HG02588 (cell line): ENCODE data around the gene CCDC142.
"Not testable (repeated sequence)": the region's sequence is repeated elsewhere in the genome, so short reads cannot be mapped to it uniquely, and the experiment has no call there.

ENCODE experiments used
- ATAC-seq: cut with Tn5 transposase; IDR thresholded peaks from one replicate; pipeline ENCODE4 v1.9.1; 2021; ENCODE audit warnings: mild to moderate bottlenecking, moderate library complexity; ENCODE audit not compliant: unreplicated experiment

The CCDC142 gene

DNA sequence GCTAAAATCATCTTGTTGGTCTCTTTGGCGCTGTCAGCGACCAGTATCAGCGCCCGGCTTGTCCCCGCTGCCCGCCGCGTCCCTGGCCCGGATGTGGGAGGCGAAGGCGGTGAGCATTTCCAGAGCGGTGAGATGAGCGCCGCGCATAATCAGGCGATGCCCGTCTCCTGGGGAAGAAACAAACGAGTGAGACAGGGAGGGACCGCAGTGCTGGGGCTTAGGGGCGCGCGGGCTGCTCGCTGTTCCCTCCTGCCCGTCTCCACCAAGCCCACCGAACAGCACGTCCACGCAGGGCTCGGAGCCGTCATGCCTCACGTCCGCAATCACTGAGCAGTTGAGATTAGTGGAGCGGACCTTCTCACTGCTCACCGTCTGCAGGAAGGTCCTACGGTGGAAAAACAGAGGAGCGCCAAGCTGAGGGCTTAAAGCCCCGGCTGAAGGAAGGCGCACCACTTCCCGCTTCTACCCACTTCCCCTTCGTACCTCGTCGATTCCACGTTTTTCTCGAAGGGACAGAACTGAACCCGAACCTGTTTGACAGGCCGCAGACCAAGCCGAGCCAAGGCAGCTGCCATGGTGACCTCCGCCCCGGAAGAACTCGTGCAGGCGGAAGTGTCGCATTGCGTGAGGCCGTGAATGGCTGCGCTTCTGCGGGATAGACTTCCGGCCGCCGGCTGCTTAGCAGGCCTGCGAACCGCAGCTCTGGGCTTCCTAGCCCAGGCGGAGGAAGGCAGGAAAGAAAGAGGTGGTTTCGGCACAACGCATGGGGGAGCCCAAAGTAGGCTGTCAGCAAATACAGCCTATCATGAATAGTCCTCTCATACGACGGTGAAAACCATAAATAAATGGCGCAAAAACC is 10.5 kb downstream of the CCDC142 start, which contains the start of gene MRPL53:
Gene MRPL53 (minus strand): TSS at position 595 of the 859 bp plus-strand sequence. CDS start 20 bp downstream, at position 575.
- peak; percentile 82 for ATAC-seq

DNA sequence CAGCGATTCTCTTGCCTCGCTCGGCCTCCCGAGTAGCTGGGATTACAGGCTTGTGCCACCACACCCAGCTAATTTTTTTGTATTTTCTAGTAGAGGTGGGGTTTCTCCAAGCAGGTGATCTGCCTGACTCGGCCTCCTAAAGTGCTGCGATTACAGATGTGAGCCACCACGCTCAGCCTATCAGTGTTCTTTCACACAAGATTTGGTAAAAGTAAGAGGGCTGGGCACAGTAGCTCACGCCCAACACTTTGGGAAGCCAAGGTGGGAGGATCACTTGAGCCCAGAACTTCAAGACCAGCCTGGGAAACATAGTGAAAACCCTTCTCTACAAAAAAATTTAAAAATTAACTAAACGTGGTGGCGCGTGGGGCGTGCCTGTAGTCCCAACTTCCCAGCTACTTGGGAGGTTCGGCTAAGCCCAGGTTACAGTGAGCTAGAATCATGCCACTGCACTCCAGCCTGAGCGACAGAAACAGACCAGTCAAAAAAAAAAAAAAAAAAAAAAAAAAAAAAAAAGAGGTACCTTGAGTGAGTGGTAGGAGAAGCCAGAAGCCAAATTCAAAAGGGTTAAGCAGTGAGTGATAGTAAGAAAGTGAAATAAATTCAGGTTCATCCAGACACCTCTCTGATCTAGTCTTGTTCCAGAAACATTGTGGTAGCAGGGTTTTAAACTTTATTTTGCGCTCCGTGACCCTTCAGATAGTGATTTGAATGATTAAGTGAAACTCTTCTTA is 11.3 kb downstream of the CCDC142 start:
- no peak for ATAC-seq

DNA sequence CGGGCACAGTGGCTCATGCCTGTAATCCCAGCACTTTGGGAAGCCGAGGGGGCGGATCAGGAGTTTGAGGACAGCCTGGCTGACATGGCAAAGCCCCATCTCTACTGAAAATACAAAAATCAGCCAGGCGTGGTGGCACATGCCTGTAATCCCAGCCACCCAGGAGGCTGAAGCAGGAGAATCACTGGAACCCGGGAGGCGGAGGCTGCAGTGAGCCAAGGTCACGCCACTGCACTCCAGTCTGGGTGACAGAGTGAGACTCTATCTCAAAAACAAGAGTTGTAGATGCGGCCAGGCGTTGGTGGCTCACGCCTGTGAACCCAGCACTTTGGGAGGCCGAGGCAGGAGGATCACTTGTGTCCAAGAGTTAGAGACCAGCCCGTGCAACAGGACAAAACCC is 12.1 kb downstream of the CCDC142 start:
- not testable (repeated sequence) for ATAC-seq

DNA sequence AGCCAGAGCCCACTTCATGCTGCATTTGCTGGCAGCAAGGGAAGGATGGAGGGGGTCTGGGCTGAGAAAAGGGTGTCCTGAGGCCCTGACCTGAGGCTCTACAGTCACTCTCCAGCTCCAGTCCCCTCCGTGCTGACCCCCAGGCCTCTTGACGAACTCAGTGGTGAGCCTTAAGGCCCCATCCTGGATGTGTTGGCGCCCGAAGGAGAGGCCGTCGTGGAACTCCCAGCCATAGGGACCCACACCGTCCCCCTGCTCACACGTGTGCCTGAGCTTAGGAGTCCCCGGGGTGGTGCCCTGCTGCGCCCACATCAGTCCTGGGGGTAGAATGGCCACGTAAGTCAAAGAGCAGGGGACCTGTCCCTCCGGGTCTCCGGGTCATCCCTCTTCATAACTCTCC is 18.4 kb downstream of the CCDC142 start:
- no peak for ATAC-seq

DNA sequence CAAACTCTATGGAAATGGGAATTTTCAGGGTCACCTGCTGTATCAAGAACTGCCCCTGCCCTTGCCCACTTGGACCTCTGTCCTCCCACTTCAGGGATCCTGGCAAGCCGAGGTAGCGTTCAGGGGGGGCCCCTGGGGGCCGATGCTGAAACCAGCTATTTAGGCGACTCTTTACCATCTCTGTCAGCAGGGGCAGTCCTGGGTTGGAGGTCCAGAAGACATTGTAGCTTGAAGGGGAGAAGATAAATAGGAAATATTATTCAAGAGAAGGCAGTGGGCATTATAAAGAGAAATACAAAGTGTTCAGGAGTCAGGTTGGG is 20.1 kb downstream of the CCDC142 start:
- ATAC-seq: no peak

DNA sequence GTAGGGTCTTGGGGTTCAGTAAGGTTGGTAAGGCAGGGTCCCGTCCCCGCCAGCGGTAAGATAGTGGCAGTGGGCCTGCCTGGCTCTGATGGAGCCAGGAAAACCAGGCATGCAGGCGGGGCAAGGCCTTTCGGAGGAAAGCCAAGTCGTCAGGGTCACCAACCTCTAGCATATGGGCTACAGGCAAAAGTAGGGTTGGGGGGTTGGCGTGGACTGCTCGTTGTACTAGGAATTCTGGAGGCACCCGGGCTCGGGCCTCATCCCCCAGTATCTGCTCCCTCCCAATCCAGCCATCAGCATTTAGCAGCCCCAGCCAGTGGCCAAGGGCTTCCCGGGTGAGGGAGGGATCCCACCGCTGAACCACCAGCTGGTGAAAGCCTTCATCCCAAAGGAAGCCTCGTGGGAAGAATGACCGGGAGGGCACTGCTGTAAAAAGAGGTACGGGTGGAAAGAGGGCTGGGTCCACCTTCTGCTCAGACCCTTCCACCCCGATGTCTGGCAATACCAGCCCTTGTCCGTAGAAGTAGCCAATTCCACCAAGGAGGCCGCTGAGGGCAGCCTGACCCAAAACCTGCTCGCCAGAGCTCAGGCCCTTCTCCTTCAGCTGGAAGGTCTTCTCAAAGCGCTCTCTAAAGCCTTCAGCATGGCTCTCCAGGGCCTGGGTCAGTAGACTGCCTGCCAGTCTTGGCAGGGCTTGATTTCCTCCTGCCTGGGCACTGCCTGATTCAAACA is 20.6 kb downstream of the CCDC142 start:
- ATAC-seq: no peak

DNA sequence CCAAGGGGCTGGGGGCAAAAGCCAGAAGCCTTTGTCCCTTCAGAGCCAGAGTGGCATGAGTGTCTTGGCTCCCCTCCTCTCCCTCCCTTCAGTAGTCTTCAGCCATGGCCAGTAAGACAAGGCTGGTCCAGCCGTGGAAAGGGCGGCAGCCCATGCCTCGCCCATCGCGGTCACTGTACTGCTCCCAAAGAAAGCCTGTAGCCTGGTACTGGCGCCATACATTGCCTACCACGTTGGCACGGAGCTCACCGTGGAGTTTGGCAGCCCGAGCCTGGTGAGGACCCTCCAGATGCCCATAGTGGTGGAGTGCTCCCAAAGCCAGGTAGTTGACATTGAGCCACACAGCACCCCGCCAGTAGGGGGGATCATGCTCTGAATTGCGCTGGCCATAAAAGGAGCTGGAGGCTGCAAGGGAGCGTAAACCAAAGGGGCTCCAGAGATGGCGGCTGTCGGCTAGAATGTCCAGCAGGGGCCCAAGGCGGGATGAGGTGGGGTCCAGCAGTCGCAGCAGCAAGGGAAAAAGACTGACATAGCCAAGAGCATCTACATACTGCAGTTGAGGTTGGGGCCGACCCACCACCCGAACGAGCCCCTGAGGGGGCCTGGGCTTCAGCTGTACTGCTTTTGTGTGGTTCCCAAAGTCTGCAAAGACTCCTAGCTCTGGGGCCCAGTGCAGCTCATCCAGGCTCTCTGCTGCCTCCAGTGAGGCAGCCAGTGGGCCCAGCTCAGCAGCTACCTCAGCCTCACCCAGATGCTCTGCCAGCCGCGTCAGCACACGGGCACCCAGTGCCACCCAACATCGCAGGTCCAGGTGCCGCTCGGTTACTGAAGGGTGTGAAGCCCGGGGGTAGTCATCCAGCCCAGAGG is 21.4 kb downstream of the CCDC142 start:
- no peak for ATAC-seq

DNA sequence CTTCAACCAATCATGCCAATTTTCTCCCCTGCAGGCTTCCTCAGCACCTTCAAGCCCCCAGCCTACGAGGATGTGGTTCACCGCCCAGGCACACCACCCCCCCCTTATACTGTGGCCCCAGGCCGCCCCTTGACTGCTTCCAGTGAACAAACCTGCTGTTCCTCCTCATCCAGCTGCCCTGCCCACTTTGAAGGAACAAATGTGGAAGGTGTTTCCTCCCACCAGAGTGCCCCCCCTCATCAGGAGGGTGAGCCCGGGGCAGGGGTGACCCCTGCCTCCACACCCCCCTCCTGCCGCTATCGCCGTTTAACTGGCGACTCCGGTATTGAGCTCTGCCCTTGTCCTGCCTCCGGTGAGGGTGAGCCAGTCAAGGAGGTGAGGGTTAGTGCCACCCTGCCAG is 22.6 kb downstream of the CCDC142 start:
- not testable (repeated sequence) for ATAC-seq

DNA sequence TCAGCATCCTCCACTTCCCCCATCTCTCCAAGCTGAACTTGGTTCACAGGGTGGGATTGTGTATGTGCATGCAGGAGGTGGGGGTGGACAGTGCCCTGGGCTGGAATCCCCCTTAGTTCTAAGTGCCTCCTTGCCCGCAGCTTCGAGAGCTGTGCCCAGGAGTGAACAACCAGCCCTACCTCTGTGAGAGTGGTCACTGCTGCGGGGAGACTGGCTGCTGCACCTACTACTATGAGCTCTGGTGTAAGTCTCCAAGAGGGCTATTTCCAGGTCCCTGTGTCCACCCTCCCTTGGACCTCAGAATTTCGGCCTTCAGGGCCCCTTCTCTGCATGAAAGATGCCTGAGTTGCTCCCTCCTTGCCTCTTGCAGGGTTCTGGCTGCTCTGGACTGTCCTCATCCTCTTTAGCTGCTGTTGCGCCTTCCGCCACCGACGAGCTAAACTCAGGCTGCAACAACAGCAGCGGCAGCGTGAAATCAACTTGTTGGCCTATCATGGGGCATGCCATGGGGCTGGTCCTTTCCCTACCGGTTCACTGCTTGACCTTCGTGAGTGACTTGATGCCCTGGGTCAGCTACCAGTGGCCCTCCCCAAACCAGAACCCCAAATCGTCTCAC is 23.2 kb downstream of the CCDC142 start:
- ATAC-seq: not testable (repeated sequence)

DNA sequence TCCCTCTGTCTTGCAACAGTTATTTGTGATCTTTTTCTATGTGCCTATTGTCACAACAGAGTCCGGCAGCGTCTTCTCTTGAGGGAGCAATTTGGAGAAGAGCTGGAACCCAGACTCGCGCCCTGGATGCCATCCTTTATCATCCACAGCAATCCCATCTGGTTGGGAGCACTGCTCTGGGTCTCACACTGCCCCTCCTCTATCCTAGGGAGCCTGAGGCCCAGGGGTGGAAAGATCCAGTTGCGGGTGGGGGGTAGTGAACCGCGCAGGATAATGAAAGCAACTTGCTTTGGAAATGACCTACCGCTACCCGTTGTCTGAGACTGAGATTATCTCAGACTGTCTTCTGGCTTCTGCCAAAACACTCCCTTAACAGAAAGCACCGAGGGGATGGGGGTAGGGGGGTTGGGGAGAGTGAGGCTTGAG is 23.8 kb downstream of the CCDC142 start:
- ATAC-seq: no peak

DNA sequence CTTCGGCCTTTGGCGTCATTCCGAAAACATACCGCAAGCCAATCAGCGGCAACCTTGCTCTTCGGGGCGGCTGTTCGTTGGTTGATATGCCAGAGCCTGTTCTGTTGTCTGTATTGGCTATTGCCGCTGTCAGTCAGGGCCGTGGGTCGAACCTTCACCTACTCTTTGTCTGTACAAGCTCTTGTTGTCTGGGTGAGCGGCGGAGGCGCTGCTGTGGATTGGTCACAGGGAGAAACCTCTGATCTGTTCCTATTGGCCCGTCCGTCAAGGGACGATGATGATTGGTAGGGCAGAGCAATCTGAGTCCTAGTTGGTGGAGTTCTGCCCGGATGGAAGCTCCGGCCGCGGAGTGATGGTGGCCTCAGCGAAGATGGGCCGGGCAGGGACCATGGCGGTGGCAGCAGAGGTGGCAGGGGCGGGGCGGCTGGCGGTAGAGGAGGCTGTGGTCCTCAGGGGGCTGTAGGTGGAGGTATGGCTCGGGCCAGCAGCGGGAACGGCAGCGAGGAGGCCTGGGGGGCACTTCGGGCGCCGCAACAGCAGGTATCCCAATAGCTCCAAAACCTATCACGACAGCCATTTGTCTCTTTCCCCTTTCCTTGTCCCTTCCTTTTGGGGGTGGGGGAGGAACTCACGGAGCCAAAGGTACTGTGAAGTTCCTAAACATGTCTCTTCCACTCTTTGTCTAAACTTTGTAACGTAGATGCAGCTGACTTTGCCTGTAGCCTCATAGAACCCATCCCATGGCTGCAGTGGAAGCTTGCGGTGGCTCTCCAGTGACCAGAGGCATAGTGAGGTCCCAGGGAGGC is 24.5 kb downstream of the CCDC142 start, which contains the start of gene WBP1:
Gene WBP1 (plus strand): TSS at position 307 of the 806 bp plus-strand sequence. CDS start 165 bp downstream, at position 472.
- peak; percentile 80 for ATAC-seq

DNA sequence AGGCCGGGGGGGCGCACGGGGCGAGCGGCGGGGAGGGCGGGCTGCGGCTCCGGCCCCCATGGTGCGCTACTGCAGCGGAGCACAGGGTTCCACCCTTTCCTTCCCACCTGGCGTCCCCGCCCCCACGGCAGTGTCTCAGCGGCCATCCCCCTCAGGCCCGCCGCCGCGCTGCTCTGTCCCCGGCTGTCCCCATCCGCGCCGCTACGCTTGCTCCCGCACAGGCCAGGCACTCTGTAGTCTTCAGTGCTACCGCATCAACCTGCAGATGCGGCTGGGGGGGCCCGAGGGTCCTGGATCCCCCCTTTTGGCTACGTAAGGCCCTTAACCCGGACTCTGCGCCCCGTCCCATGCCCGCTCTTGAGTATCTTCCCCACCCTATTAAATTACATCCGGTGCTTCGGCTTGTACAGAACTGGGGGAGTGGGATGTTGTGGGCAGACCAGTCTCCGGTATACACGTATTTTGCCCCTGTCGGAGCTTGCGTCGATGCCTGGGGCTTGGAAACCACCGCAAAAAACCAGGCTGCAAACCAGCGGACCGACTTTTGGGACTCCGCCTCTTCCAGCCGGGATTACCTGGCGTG is 25.2 kb downstream of the CCDC142 start:
- peak; percentile 28 for ATAC-seq

DNA sequence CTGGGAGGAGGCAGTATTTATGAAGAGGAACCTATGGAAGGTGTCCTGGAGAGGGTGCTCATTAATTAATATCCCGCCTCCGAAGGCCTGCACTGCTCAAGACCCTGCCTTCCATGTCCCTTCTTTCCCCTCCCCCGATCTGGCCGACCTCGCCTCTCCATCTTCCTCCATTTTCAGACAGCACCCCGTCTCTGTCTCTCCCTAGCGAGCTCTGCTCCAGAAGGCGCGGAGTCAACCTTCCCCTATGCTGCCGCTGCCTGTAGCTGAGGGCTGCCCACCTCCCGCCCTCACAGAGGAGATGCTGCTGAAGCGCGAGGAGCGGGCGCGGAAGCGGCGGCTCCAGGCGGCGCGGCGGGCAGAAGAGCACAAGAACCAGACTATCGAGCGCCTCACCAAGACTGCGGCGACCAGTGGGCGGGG is 25.7 kb downstream of the CCDC142 start:
- no peak for ATAC-seq

DNA sequence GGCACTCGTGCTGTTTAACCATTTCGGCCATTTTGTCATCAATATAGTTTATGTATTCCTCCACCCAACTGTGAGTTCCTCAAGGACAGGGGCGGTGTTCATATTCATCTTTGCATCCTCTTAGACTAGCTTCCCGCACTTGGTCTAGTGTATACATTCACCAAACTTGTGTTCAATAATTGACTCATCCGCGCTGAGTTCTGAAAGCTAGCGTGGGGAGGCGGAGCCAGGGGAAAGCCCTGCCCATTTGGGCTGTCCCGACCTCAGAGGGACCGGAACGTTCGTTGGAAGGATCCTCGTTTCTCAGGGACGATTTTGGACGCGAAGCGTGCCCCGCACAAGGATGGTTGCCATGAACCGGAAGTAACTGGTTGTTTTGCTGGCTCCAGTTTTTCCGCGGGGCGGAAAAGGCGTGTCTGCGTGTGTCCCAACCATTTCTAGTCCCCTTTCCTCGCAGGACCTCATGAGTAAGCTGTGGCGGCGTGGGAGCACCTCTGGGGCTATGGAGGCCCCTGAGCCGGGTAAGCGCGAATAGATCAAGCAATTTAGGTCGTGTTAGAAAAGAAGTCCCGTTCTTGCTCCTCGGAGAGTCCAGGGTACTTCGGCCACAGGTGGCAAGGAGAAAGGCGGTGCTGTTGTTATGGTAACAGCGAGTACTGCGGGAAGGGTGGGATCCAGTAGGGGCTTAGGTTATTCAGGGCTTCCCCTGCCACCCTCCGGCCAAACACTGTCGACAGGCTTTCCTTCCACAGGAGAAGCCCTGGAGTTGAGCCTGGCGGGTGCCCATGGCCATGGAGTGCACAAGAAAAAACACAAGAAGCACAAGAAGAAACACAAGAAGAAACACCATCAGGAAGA is 27.9 kb downstream of the CCDC142 start, which contains the start of gene INO80B:
Gene INO80B (plus strand): TSS at position 434 of the 858 bp plus-strand sequence. CDS start 30 bp downstream, at position 464.
- ATAC-seq: peak; percentile 30

DNA sequence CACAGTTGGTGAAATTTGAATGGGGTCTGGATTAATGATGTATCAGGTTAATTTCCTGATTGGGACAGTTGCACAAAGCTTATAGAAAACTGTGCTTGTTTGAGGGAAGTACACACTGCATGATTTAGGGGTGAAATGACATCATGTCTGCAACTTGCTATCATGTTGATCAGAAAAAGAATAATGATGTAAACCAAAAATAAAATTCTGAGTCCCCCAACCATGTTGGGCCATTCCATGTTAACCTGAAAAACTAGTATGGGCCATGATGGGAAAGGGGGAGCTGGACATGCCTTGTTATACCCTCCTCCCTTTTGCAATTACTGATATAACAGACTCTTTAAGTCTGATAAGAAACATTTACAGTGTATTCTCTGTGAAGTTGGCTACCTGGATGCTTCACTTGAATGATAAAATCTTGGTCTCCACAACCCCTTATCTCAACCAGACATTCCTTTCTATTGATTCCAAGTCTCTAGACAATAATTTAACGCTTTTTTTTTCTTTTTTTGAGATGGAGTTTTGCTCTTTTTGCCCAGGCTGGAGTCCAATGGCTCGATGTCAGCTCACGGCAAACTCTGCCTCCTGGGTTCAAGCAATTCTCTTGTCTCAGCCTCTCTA is 32.1 kb downstream of the CCDC142 start:
- ATAC-seq: no peak

DNA sequence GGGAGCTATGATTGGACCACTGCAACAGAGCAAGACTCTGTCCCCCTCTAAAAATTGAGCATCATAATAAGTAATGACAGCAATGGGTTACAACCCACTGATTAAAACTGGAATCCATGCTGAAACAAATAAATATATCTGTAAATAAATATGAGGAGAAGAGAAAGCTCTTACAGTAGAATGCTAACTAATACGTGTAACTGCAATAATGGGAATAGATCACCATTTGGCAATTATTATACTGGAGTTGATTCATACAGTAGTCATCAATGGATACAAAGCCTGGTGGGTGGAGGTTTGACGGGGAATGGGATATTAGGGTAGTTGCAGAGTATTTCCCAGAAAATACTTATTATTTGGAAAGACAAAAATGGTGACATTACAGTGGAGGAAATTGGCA is 34.0 kb downstream of the CCDC142 start:
- ATAC-seq: no peak
